GM21381 (cell line): Measurements from ENCODE around the gene ST6GAL2.

Experiments used
- ATAC-seq: cut with Tn5 transposase; IDR thresholded peaks from one replicate; pipeline ENCODE4 v1.9.1; 2021; ENCODE audit warnings: mild to moderate bottlenecking, moderate library complexity; ENCODE audit not compliant: unreplicated experiment

The ST6GAL2 gene

GRCh38 chr2:106758901-106759497 lies 127.0 kb downstream of the ST6GAL2 start:
- no peak for ATAC-seq
